Loucy (cell line): ENCODE results near the gene REEP1.

Experiments used
- CTCF ChIP-seq: fragments of 200-600 bp; sonication (generic); conservative IDR thresholded peaks from 2 replicates; pipeline ENCODE4 v1.5.1; 2014; ENCODE audit warnings: mild to moderate bottlenecking, antibody characterized with exemption, low read length
- EZH2phosphoT487 ChIP-seq: fragments of 200-600 bp; IDR thresholded peaks from 2 replicates; pipeline ENCODE4 v1.6.1; 2018; ENCODE audit warnings: antibody characterized with exemption, mild to moderate bottlenecking, moderate library complexity, borderline replicate concordance

GRCh38 chr2:86313341-86313740 is 24.1 kb downstream of the REEP1 start:
- no peak for TF ChIP-seq CTCF
- no peak for TF ChIP-seq EZH2phosphoT487
